HG02678 (cell line): ENCODE results near the gene TXNIP.

Experiments
- ATAC-seq: cut with Tn5 transposase; IDR thresholded peaks from one replicate; pipeline ENCODE4 v1.9.1; 2021; ENCODE audit warnings: mild to moderate bottlenecking, moderate library complexity; ENCODE audit not compliant: unreplicated experiment

Gene TXNIP

GRCh38 chr1:145986551-145986950 is 9.8 kb downstream of the TXNIP start:
- ATAC-seq = no peak

- no peak for ATAC-seq
Observed at GRCh38 chr1:145985502-145986439, 10.6 kb downstream of the TXNIP start.

- ATAC-seq = no peak
Observed at GRCh38 chr1:145985129-145985501, 11.3 kb downstream of the TXNIP start.

DNA sequence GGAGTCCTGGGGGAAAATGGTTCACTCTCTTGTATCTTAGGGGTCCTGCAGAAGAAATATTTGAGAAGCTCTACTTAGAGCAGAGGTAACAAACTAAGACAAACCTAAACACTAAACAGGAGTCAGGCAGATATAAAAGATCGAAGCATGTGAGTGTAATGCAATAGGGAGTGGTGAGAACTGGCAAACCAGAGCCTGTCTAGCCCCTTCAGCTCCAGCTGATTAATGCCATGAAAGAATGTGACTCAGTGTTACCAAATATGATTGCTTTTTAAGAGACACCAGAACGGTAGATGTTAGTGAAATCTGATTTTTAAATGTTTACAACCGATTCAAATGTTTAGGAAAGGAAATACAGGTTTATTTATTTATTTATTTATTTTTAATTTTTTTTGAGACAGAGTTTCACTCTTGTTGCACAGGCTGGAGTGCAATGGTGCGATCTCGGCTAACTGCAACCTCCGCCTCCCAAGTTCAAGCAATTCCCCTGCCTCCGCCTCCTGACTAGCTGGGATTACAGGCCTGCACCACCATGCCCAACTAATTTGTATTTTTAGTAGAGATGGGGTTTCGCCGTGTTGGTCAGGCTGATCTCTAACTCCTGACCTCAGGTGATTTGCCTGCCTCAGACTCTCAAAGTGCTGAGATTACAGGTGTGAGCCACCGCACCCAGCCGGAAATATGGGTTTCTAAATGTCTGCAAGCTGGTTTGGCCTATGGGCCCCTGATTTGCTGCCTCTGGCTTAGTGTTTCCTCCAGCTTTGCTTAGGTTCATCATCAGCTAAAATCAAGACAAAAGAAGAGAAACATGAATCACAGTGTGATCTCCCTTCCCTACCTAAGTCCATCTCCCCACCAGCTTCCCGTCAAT is 12.2 kb downstream of the TXNIP start:
- ATAC-seq = no peak

- no peak for ATAC-seq
Observed at GRCh38 chr1:145983206-145983675, 13.1 kb downstream of the TXNIP start.

- no peak for ATAC-seq
Observed at GRCh38 chr1:145982010-145982723, 14.2 kb downstream of the TXNIP start.

DNA sequence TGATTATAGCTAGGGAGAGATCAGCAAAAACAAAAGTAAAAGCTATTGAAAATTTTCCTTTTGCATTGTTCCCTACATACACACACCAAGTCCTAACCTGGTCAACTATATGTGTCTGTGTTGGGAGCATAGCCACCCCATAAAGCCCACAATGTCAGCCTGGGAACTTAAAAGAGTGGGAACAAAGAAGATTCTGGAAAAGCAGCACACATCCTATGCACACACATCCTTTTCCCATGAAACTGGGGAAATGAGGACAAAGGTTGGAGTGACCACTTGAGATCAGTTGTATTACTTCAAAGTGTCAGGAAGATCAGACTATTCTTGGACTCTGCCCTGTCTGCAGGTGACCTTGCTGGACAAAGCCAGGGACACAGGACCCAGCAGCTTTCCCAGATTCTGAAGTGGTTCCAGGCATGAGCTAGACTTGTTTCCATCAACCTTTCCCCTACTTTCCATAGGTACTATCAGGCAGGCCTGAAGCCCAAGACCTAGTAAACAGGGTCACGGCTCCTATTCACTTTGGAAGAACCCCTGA is 15.9 kb downstream of the TXNIP start:
- ATAC-seq = no peak

DNA sequence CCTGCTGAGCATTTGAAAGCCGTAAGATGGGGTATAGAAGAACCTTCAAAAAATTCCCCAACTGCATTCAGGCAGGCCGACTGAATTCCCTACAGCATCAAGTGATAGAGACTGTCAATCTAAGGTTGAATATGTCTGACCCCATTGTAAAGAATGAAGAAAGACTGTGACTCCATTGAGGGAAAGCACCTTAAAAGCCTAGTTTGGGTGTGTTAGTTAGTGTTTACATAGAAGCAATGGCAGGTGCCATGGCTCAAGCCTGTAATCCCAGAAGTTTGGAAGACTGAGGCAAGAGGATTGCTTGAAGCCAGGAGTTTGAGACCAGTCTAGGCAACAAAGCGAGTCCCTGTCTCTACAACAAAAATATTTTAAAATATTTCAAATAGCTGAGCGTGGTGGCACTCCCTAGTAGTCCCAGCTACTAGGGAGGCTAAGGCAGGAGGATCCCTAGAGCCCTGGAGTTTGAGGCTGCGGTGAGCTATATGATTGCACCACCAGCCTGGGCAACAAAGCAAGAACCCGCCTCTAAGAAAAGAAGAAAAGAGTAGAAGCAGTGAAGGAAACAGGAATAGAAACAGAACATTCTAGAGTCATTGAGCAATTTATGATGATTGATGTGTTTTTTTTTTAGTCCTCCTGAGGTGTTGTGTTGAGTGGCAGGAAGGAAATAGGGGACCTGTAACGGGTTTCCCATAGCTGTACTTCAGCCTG is 16.5 kb downstream of the TXNIP start:
- ATAC-seq = peak; percentile 18

DNA sequence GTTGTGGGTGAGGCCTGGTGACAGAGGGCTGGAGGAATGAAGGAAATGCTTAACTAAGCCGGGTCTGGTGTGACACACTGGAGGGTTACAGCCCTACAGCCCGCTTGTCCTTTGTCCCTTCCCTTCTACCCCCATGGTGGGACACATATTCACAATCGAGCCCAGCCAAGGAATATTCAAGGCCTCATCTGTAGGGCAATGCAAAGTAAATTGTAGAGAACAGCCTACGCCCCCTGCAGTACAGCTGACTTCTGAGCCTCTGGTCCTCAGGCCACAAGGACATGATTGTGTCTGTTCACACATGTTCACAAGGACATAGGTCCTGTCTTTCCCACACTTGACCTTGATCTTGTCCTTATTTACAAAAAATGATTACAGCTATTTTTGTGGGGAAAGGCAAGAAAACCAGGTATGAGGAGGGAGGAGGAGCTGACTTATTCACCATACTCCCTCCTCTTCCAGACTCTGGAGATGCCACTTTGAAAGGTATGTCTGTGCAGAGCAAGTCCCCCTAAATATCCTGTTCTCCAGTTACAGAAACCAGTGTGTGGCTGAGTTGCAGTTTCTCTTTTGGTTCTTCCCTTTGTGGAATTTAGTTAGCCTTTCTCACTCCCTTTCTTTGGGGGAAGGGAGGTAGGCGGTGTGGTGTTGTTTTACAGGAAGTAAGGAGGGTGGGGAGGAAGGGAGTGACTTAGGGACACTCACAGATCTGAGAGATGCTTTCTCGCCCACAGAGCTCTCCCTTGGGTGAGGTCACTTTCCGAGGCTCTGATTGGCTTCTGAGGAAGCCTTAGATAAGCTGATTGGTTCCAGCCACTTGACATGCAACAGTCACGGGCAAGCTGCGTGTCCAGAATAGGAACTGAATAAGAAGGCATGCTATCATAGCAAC is 17.3 kb downstream of the TXNIP start:
- peak; percentile 92 for ATAC-seq

DNA sequence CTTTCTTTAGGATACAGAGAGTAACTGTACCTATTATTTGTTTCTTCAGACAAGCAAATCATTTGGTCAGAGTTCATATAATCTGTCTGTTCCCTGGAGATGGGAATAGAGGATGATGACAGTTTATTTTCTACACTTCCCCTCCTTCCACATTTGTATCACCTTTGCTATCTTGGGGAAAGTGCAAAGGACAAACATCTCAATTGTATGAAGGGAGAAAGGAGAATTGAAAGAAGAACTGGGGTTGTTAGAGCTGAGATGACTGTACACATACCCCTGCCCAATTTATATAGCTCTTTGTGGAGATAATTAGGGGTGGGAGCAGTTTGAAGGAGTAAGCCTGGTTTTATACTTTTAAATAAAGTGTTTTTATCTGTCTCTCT is 17.9 kb downstream of the TXNIP start:
- ATAC-seq = no peak

GRCh38 chr1:145977486-145978470 is 18.6 kb downstream of the TXNIP start:
- peak; percentile 26 for ATAC-seq

- ATAC-seq = no peak
Observed at GRCh38 chr1:145977016-145977415, 19.4 kb downstream of the TXNIP start.

DNA sequence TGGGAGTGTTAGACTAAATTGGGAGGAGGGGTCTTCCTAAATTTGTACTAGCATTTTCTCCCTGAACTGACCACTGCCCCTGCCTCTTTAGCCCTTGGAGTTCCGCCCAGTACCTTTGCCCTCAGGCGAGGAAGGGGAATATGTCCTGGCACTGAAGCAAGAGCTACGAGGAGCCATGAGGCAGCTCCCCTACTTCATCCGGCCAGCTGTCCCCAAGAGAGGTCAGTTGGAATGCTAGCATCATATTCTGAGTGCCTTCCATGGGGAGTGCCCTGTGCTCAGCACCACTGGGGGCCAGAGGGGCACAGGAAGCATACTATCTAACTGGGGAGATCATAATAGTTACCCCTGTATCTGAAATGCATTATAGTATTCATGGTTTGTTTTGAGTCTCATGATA is 21.2 kb downstream of the TXNIP start:
- no peak for ATAC-seq

DNA sequence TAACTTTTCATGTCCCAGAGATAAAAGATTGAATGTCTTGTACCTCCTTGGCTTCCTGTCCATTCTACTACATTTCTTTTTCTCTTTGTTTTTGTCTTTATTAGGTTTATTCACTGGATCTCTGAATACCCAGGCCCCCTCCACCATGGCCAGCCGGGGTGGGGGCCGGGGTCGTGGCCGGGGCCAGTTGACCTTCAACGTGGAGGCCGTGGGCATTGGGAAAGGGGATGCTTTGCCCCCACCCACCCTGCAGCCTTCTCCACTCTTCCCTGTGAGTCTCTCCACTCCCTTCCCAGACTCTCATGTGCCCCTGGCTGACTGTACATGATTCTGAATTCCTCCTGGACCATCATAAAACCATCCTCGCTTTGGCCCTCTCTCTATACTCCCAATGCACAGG is 21.7 kb downstream of the TXNIP start:
- no peak for ATAC-seq

DNA sequence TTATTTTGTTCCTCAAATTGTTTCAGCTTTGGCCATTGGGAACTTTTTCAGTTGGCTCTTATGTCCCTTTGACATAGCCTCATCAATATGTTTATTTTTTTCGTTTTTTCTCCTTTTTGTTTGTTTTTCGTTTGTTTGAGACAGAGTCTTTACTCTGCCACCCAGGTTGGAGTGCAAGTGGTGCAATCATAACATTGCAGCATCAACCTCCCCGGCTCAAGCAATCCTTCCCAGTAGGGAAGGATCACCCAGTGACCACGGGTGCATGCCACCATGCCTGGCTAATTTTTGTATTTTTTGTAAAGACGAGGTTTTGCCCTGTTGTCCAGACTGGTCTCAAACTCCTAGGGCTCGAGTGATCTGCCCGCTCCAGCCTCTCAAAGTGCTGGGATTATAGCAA is 23.8 kb downstream of the TXNIP start:
- ATAC-seq = no peak

DNA sequence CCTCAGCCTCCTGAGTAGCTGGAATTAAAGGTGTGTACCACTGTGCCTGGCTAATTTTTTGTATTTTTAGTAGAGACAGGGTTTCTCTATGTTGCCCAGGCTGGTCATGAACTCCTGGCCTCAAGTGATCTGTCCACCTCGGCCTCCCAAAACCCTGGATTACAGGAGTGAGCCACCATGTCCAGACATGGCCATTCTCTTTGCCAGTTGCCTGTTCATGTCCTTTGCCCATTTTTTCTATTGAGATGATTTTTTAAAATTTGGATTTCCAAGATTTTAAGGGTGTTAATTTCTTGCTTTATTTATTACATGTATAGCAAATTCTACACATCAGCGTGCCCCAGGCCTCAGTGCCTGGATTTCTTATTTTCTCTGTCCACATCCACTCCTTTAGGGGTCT is 29.1 kb downstream of the TXNIP start:
- no peak for ATAC-seq

- ATAC-seq = no peak
Observed at GRCh38 chr1:145965119-145965744, 31.1 kb downstream of the TXNIP start.
